IMR-90 (cell line): Measurements from ENCODE around the gene CEACAM21. TPM values are rescaled to one million over a fixed set of nuclear protein-coding genes. Genes with fewer than 3 reads are reported as not detected.

Experiments used
- ATAC-seq: fragments of 200-7000 bp; cut with Tn5 transposase; 2 replicates; pipeline ENCODE4 v1.9.1; 2020; ENCODE audit warnings: low read depth, mild to moderate bottlenecking, moderate library complexity
- BruUV-seq: library from RNA; stranded (reverse); fragments of 400-500 nt; replicated peaks from 2 replicates; lab custom pipeline; 2021; lab: Mats Ljungman, UMichigan
- CTCF ChIA-PET: fragments of 300-600 bp; formaldehyde crosslinking; extraction: SDS; loops from one replicate; lab custom pipeline; 2021; ENCODE audit warnings: antibody characterized with exemption; lab: Yijun Ruan, JAX
- POLR2A ChIA-PET: fragments of 300-600 bp; sonication (Branson Sonifier 250); formaldehyde crosslinking; loops from one replicate; lab custom pipeline; 2022; ENCODE audit warnings: antibody characterized with exemption; ENCODE audit not compliant: unreplicated experiment; lab: Charles Lee
- DNase-seq: peaks from one replicate; pipeline ENCODE4 v3.0.0; 2013
- H2AFZ ChIP-seq: replicated peaks from 2 replicates; pipeline ENCODE3; 2013; ENCODE audit warnings: low read length, mild to moderate bottlenecking; ENCODE audit not compliant: poor library complexity
- H2AK5ac ChIP-seq: 2 replicates; pipeline ENCODE4 v1.6.1; 2013; ENCODE audit warnings: low read depth, low read length, inconsistent platforms
- H2AK9ac ChIP-seq: replicated peaks from 2 replicates; pipeline ENCODE3; 2013; ENCODE audit warnings: mild to moderate bottlenecking, low read depth, low read length, moderate library complexity; ENCODE audit not compliant: poor library complexity
- H2BK120ac ChIP-seq: 2 replicates; pipeline ENCODE4 v1.6.1; 2013; ENCODE audit warnings: low read depth, low read length, inconsistent platforms
- H2BK15ac ChIP-seq: 3 replicates; pipeline ENCODE4 v1.6.1; 2013; ENCODE audit warnings: low read depth, low read length, inconsistent platforms
- H2BK20ac ChIP-seq: 2 replicates; pipeline ENCODE4 v1.6.1; 2013; ENCODE audit warnings: low read depth, mild to moderate bottlenecking, inconsistent platforms, low read length, moderate library complexity
- H2BK5ac ChIP-seq: 2 replicates; pipeline ENCODE4 v1.6.1; 2013; ENCODE audit warnings: mild to moderate bottlenecking, low read depth, low read length, inconsistent platforms; ENCODE audit not compliant: poor library complexity, severe bottlenecking
- H3K14ac ChIP-seq: replicated peaks from 2 replicates; pipeline ENCODE4 v1.6.1; 2013; ENCODE audit warnings: low read depth, low read length, inconsistent platforms
- H3K18ac ChIP-seq: 2 replicates; pipeline ENCODE4 v1.6.1; 2013; ENCODE audit warnings: low read depth, low read length, control low read depth
- H3K23ac ChIP-seq: 2 replicates; pipeline ENCODE4 v1.6.1; 2013; ENCODE audit warnings: low read depth, low read length, inconsistent platforms
- H3K27ac ChIP-seq: 2 replicates; pipeline ENCODE4 v1.5.1; 2013; ENCODE audit warnings: mild to moderate bottlenecking, control low read depth, low read length; ENCODE audit not compliant: insufficient read depth
- H3K27me3 ChIP-seq: 2 replicates; pipeline ENCODE4 v1.6.1; 2013; ENCODE audit warnings: low read length; ENCODE audit not compliant: control insufficient read depth, insufficient read depth
- H3K36me3 ChIP-seq: 2 replicates; pipeline ENCODE4 v1.6.1; 2013; ENCODE audit warnings: low read length, mixed read lengths; ENCODE audit not compliant: control insufficient read depth, insufficient read depth
- H3K4ac ChIP-seq: 2 replicates; pipeline ENCODE4 v1.6.1; 2013; ENCODE audit warnings: low read depth, low read length, inconsistent platforms
- H3K4me1 ChIP-seq: 2 replicates; pipeline ENCODE4 v1.6.1; 2013; ENCODE audit warnings: low read length, mixed read lengths; ENCODE audit not compliant: control insufficient read depth, insufficient read depth
- H3K4me2 ChIP-seq: 2 replicates; pipeline ENCODE4 v1.6.1; 2013; ENCODE audit warnings: low read depth, mild to moderate bottlenecking, control low read depth, low read length, moderate library complexity
- H3K4me3 ChIP-seq: 2 replicates; pipeline ENCODE4 v1.5.1; 2013; ENCODE audit warnings: low read depth, mild to moderate bottlenecking, control low read depth, low read length, moderate library complexity; ENCODE audit not compliant: insufficient read depth
- H3K56ac ChIP-seq: 2 replicates; pipeline ENCODE4 v1.6.1; 2013; ENCODE audit warnings: low read length, inconsistent platforms; ENCODE audit not compliant: insufficient read depth; ENCODE audit errors: extremely low read depth
- H3K79me1 ChIP-seq, 2 experiments: 2 replicates each; pipeline ENCODE4 v1.6.1; 2013; ENCODE audit warnings: low read length in 2 of 2, inconsistent platforms in 1 of 2, low read depth in 1 of 2
- H3K9ac ChIP-seq: 2 replicates; pipeline ENCODE4 v1.6.1; 2013; ENCODE audit warnings: low read depth, low read length, control low read depth
- H3K9me1 ChIP-seq: 2 replicates; pipeline ENCODE4 v1.6.1; 2013; ENCODE audit warnings: low read length, inconsistent platforms; ENCODE audit not compliant: insufficient read depth
- H3K9me3 ChIP-seq: 2 replicates; pipeline ENCODE4 v1.6.1; 2013; ENCODE audit warnings: low read length; ENCODE audit not compliant: control insufficient read depth, insufficient read depth
- H4K20me1 ChIP-seq: 2 replicates; pipeline ENCODE4 v1.6.1; 2013; ENCODE audit warnings: low read length, inconsistent platforms; ENCODE audit not compliant: insufficient read depth
- H4K5ac ChIP-seq: 2 replicates; pipeline ENCODE4 v1.6.1; 2013; ENCODE audit warnings: mild to moderate bottlenecking, low read depth, low read length, control low read depth
- H4K8ac ChIP-seq, 2 experiments: 2 replicates each; pipeline ENCODE4 v1.6.1; 2013; ENCODE audit warnings: low read depth in 2 of 2, low read length in 2 of 2, control low read depth in 1 of 2, inconsistent platforms in 1 of 2
- H4K91ac ChIP-seq: 2 replicates; pipeline ENCODE4 v1.6.1; 2013; ENCODE audit warnings: low read depth, low read length, inconsistent platforms; ENCODE audit not compliant: insufficient read depth
- CEBPB ChIP-seq: IDR thresholded peaks from 2 replicates; pipeline ENCODE4 v1.6.1; 2012; ENCODE audit warnings: low read depth, low read length, improper control_type of control experiment
- FOS ChIP-seq: fragments of 150-350 bp; IDR thresholded peaks from 2 replicates; pipeline ENCODE4 v1.6.1; 2016; ENCODE audit warnings: low read depth, low read length
- MAFK ChIP-seq: IDR thresholded peaks from 2 replicates; pipeline ENCODE4 v1.6.1; 2012; ENCODE audit warnings: low read depth, low read length, improper control_type of control experiment
- MXI1 ChIP-seq: IDR thresholded peaks from 2 replicates; pipeline ENCODE4 v1.6.1; 2012; ENCODE audit warnings: low read depth, mild to moderate bottlenecking, low read length, moderate library complexity, borderline replicate concordance
- NFE2L2 ChIP-seq: fragments of 150-350 bp; IDR thresholded peaks from 2 replicates; pipeline ENCODE4 v1.6.1; 2016; ENCODE audit warnings: low read depth, mild to moderate bottlenecking, low read length
- RAD21 ChIP-seq: IDR thresholded peaks from 2 replicates; pipeline ENCODE4 v1.6.1; 2012; ENCODE audit warnings: low read length, improper control_type of control experiment
- RFX5 ChIP-seq: IDR thresholded peaks from 2 replicates; pipeline ENCODE4 v1.8.0; 2012; ENCODE audit warnings: low read depth, mild to moderate bottlenecking, low read length, moderate library complexity
- SMC3 ChIP-seq: fragments of 150-350 bp; IDR thresholded peaks from 2 replicates; pipeline ENCODE4 v1.6.1; 2016; ENCODE audit warnings: low read depth, mild to moderate bottlenecking, antibody characterized with exemption, low read length, moderate library complexity
- dilution Hi-C: fragments of 300-500 bp; cut with HindIII; formaldehyde crosslinking; loops from one replicate; pipeline ENCODE4 v1.14.3; 2018; ENCODE audit warnings: low sequenced_read_pairs; ENCODE audit not compliant: unreplicated experiment
- in situ Hi-C: fragments of 300-500 bp; cut with MboI; formaldehyde crosslinking; loops from 3 replicates; pipeline ENCODE4 v1.14.3; 2019; ENCODE audit warnings: low sequenced_read_pairs, inconsistent platforms, mixed read lengths
- intact Hi-C: fragments of 100-400 bp; cut with micrococcal nuclease; formaldehyde crosslinking; loops from 2 replicates; pipeline ENCODE4 v1.10.0; 2022
- polyA plus RNA-seq, 3 experiments: library from polyadenylated mRNA; depleted of rRNA; stranded (reverse); fragments of >200 nt; gene quantifications; 2 replicates each; pipeline ENCODE4 v1.2.3, GENCODE V29; 2012; ENCODE audit warnings: low replicate concordance in 1 of 3
- total RNA-seq: library from RNA; depleted of rRNA; stranded (reverse); fragments of >200 nt; gene quantifications from 2 replicates; pipeline ENCODE4 v1.2.3, GENCODE V29; 2012
- TF ChIP-seq, protein P1 (sequence below): conservative IDR thresholded peaks from 2 replicates; pipeline ENCODE4 v1.5.1; 2012; ENCODE audit warnings: mild to moderate bottlenecking, low read depth, low read length, improper control_type of control experiment

The CEACAM21 gene
- total and polyA plus RNA-seq, 2 of the 4 experiments (the other 2 are of a cell fraction) = not detected

DNA sequence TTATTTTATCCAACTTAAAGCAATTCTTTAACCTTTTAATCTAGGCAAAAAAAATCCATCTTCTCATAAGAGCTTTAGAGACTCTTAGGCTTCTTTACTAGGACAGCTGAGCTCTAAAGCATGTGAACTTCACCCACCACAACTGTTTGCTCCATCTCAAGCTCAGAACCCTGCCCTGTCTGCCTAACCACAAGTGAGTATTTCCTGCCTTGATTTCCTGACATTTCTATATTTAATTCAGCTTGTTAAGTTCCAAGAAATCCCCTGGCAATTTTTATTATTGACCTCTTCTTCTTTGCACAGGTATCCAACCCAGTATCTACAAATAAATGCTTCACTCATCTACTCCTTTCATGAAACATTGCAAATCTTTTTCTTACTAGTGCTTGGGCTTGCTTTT is 21.1 kb upstream of the CEACAM21 start:
- ChIA-PET CTCF (interaction anchor here (1.0 kb wide), 1 partner anchor 8 kb away, joined by 4 read pairs; no protein-coding TSS in a partner anchor), POLR2A (no interaction called here)
- Histone ChIP-seq H2BK120ac (no peak overlapping the region), H3K79me1 (no peaks in the 10 kb centered on the region), H3K56ac (no peak overlapping the region), H2AK5ac (no peak overlapping the region), H4K20me1 (no peaks in the 10 kb centered on the region), H3K18ac (no peak overlapping the region), H2AK9ac (no peak overlapping the region), H2AFZ (no peak overlapping the region), H3K23ac (no peak overlapping the region), H3K14ac (no peak overlapping the region), H3K4me1 (no peaks in the 10 kb centered on the region), H3K27me3 (peaks cover 12% of the 10 kb centered on the region), H3K9ac (no peak overlapping the region), H3K9me1 (no peaks in the 10 kb centered on the region), H3K27ac (no peak overlapping the region), H3K9me3 (no peaks in the 10 kb centered on the region), H4K8ac (no peak overlapping the region), H3K36me3 (no peaks in the 10 kb centered on the region), H2BK20ac (no peak overlapping the region), H4K5ac (no peak overlapping the region), H4K91ac (no peak overlapping the region), H2BK15ac (no peak overlapping the region), H2BK5ac (no peak overlapping the region), H3K4me3 (no peak overlapping the region), H3K4me2 (no peak overlapping the region), H3K4ac (no peak overlapping the region)
- no TSS peak for BruUV-seq
- dilution Hi-C loops = no loop called here
- no peak for ATAC-seq
- intact Hi-C loops = no loop called here
- no peak for TF ChIP-seq CEBPB
- TF ChIP-seq FOS = no peak
- TF ChIP-seq NFE2L2 = no peak
- TF ChIP-seq SMC3 = no peak
- no peak for TF ChIP-seq RFX5
- TF ChIP-seq RAD21 = no peak
- no peak for TF ChIP-seq MXI1
- no peak for TF ChIP-seq MAFK
- TF ChIP-seq, protein P1, sequence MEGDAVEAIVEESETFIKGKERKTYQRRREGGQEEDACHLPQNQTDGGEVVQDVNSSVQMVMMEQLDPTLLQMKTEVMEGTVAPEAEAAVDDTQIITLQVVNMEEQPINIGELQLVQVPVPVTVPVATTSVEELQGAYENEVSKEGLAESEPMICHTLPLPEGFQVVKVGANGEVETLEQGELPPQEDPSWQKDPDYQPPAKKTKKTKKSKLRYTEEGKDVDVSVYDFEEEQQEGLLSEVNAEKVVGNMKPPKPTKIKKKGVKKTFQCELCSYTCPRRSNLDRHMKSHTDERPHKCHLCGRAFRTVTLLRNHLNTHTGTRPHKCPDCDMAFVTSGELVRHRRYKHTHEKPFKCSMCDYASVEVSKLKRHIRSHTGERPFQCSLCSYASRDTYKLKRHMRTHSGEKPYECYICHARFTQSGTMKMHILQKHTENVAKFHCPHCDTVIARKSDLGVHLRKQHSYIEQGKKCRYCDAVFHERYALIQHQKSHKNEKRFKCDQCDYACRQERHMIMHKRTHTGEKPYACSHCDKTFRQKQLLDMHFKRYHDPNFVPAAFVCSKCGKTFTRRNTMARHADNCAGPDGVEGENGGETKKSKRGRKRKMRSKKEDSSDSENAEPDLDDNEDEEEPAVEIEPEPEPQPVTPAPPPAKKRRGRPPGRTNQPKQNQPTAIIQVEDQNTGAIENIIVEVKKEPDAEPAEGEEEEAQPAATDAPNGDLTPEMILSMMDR = no peak
- in situ Hi-C loops = no loop called here
- no peak for DNase-seq
